Measurements from ENCODE around the gene ZDHHC11B.
A peak's percentile ranks its signal among the peaks of the same experiment; 100 is the strongest.

The ZDHHC11B gene

DNA sequence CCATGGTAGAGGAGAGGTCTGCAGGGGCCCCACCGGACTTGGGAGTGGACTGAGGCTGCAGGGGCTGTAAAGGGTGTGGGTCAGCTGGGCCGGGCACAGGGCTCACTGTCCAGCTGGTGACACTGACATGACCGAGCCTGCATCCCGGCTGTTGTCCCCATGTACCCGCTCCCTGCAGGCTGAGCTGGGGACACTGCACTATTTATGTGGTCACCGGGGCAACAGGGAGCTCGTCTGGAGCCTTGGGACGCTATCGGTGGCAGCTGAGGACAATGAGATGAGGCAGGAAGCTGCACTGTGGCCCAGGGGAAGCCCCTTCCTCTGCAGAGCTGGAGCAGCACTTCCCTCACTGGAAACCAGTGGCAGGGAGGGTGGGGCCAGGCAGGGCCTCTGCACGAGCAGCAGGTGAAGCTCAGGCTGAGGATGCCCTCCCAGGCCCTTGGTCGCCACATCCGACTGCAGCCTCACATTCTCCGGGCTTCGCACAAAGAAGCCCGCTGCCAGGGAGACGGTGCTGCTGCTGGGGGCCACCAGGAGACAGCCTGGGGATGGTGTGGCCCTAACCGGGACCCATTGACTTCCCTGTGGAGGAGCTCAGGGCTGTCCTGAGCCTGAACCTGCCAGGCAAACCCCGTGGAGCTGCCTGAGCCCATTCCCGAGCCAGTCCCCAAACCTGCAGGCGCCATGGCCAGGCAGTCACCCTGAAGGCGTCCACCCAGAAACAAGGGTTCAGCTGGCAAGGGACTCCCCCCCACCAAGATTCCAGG is 26.4 kb downstream of the ZDHHC11B start:
- Histone ChIP-seq H3K79me2 (ENCODE audit: control insufficient read depth, insufficient read depth, low read length, poor library complexity) (no peaks in the 10 kb centered on the region), H3K4me1 (ENCODE audit: control insufficient read depth in 1 of 2, insufficient read depth in 2 of 2, low read length in 2 of 2) (peaks cover 5 to 6% of the 10 kb centered on the region in 2 experiments), H3K27ac (ENCODE audit: low read depth, low read length) (no peak overlapping the region), H3K9me3 (ENCODE audit: insufficient read depth, low read depth, low read length) (peaks cover 15% of the 10 kb centered on the region), H3K4ac (ENCODE audit: low read depth, low read length) (no peak overlapping the region), H3K4me3 (ENCODE audit: low read depth, low read length) (no peak overlapping the region), H3K27me3 (ENCODE audit: insufficient read depth, low read length) (no peaks in the 10 kb centered on the region), H2AFZ (ENCODE audit: insufficient read depth, low read length, poor library complexity) (no peak overlapping the region), H2BK12ac (ENCODE audit: low read length) (no peak overlapping the region), H3K18ac (ENCODE audit: low read length) (no peak overlapping the region), H3K79me1 (ENCODE audit: low read length) (no peaks in the 10 kb centered on the region), H3K23ac (ENCODE audit: low read length) (no peak overlapping the region), H3K36me3 (ENCODE audit: control insufficient read depth in 1 of 2, insufficient read depth in 2 of 2, low read length in 2 of 2) (no peaks in the 10 kb centered on the region), H3K4me2 (ENCODE audit: low read length) (no peak overlapping the region), H2AK5ac (ENCODE audit: low read length) (no peak overlapping the region), H2BK5ac (ENCODE audit: low read depth, low read length, poor library complexity) (no peak overlapping the region), H3K14ac (ENCODE audit: low read length) (no peak overlapping the region), H4K8ac (ENCODE audit: low read depth, low read length) (no peak overlapping the region), H4K91ac (ENCODE audit: low read depth, low read length) (no peak overlapping the region), H3K9ac (ENCODE audit: low read length) (no peak overlapping the region), H4K12ac (ENCODE audit: low read depth, low read length) (no peak overlapping the region), H2BK120ac (ENCODE audit: insufficient read depth, low read length, poor library complexity) (no peak overlapping the region)
- no CpG with 5 or more reads among the region's 21 CpGs for WGBS (ENCODE audit: extremely low coverage, insufficient coverage, insufficient read length)
- peak; percentile 35 to 88 for DNase-seq

DNA sequence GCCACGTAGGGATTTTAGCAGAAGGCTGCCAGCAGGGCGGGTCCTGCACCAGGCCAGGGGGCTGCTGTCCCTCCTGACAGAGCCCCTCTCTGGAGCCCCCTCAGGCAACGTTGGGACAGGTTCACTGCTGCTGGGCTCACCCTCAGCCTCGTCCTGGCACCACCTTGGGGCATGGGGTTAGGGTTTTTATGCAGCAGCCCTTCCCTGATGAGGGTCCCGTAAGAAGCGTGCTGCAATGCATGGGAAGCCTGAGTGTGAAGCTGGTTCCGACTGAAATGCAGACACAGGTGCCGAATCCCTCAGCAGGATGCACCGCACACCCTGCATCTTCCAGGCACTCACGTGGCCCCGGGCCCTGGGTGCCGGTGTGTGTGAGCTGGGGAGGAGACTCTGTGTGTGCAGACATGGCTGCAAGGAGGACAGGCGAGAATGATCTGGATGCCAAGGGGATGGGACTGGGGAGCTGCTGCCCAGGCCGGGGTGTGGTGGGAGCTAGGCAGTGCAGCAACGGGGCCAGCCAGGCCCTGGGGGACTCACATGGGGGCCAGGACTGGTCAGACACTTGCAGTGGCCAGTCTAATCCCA is 27.1 kb downstream of the ZDHHC11B start:
- no peak overlapping the region for H3K27ac ChIP-seq (ENCODE audit: low read depth, low read length)
- no peak overlapping the region for H4K12ac ChIP-seq (ENCODE audit: low read depth, low read length)
- H2AK5ac ChIP-seq (ENCODE audit: low read length), result no peak overlapping the region
- no peaks in the 10 kb centered on the region for H3K36me3 ChIP-seq (ENCODE audit: control insufficient read depth in 1 of 2, insufficient read depth in 2 of 2, low read length in 2 of 2)
- peak overlapping the region; percentile 0 for H3K9ac ChIP-seq (ENCODE audit: low read length)
- H3K4me3 ChIP-seq (ENCODE audit: low read depth, low read length), result no peak overlapping the region
- no peaks in the 10 kb centered on the region for H3K79me1 ChIP-seq (ENCODE audit: low read length)
- no peaks in the 10 kb centered on the region for H3K27me3 ChIP-seq (ENCODE audit: insufficient read depth, low read length)
- H2BK5ac ChIP-seq (ENCODE audit: low read depth, low read length, poor library complexity), result no peak overlapping the region
- no peak overlapping the region for H3K4ac ChIP-seq (ENCODE audit: low read depth, low read length)
- H3K79me2 ChIP-seq (ENCODE audit: control insufficient read depth, insufficient read depth, low read length, poor library complexity), result no peaks in the 10 kb centered on the region
- H2BK120ac ChIP-seq (ENCODE audit: insufficient read depth, low read length, poor library complexity), result no peak overlapping the region
- no peak overlapping the region for H2AFZ ChIP-seq (ENCODE audit: insufficient read depth, low read length, poor library complexity)
- H3K14ac ChIP-seq (ENCODE audit: low read length), result no peak overlapping the region
- H4K91ac ChIP-seq (ENCODE audit: low read depth, low read length), result no peak overlapping the region
- H3K23ac ChIP-seq (ENCODE audit: low read length), result no peak overlapping the region
- no peak overlapping the region for H3K18ac ChIP-seq (ENCODE audit: low read length)
- DNase-seq, result peak; percentile 2 to 57
- no peak overlapping the region for H2BK12ac ChIP-seq (ENCODE audit: low read length)
- H4K8ac ChIP-seq (ENCODE audit: low read depth, low read length), result no peak overlapping the region
- H3K4me2 ChIP-seq (ENCODE audit: low read length), result no peak overlapping the region
- H3K4me1 ChIP-seq (ENCODE audit: control insufficient read depth in 1 of 2, insufficient read depth in 2 of 2, low read length in 2 of 2), result peaks cover 5 to 6% of the 10 kb centered on the region in 2 experiments
- peaks cover 15% of the 10 kb centered on the region for H3K9me3 ChIP-seq (ENCODE audit: insufficient read depth, low read depth, low read length)
- no CpG with 5 or more reads among the region's 15 CpGs for WGBS (ENCODE audit: extremely low coverage, insufficient coverage, insufficient read length)

DNA sequence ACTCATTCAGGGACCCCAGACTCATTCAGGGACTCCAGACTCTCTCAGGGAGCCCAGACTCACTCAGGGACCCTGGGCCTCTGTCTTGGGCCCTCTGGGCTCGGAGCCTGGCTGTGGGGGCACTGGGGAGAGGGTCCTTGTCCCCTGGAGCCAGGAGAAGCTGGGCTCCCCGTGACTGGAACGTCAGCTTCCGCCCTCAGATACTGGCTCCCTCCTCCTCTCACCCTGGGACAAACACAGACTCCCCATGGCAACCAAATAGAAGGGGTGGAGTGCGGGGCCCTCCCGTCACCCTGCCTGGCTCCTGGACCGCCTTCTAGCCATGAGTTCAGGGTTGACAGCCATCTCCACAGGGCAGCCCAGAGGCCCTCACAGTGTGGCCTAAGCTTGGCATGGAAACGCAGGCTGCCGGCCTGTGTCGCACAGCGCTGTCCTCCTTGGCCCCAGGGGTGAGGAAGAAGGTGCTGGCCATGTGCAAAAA is 27.6 kb downstream of the ZDHHC11B start:
- Histone ChIP-seq H2BK12ac (ENCODE audit: low read length) (no peak overlapping the region), H3K23ac (ENCODE audit: low read length) (no peak overlapping the region), H4K12ac (ENCODE audit: low read depth, low read length) (no peak overlapping the region), H3K14ac (ENCODE audit: low read length) (no peak overlapping the region), H2AK5ac (ENCODE audit: low read length) (no peak overlapping the region), H2BK120ac (ENCODE audit: insufficient read depth, low read length, poor library complexity) (no peak overlapping the region), H3K4me2 (ENCODE audit: low read length) (no peak overlapping the region), H3K18ac (ENCODE audit: low read length) (no peak overlapping the region), H2AFZ (ENCODE audit: insufficient read depth, low read length, poor library complexity) (no peak overlapping the region), H3K9ac (ENCODE audit: low read length) (no peak overlapping the region), H3K4me1 (ENCODE audit: control insufficient read depth in 1 of 2, insufficient read depth in 2 of 2, low read length in 2 of 2) (peaks cover 5 to 6% of the 10 kb centered on the region in 2 experiments), H3K9me3 (ENCODE audit: insufficient read depth, low read depth, low read length) (peaks cover 11% of the 10 kb centered on the region), H4K8ac (ENCODE audit: low read depth, low read length) (no peak overlapping the region), H3K36me3 (ENCODE audit: control insufficient read depth in 1 of 2, insufficient read depth in 2 of 2, low read length in 2 of 2) (no peaks in the 10 kb centered on the region), H3K79me1 (ENCODE audit: low read length) (no peaks in the 10 kb centered on the region), H4K91ac (ENCODE audit: low read depth, low read length) (no peak overlapping the region), H3K4ac (ENCODE audit: low read depth, low read length) (no peak overlapping the region), H3K27ac (ENCODE audit: low read depth, low read length) (no peak overlapping the region), H3K27me3 (ENCODE audit: insufficient read depth, low read length) (no peaks in the 10 kb centered on the region), H3K4me3 (ENCODE audit: low read depth, low read length) (no peak overlapping the region), H2BK5ac (ENCODE audit: low read depth, low read length, poor library complexity) (no peak overlapping the region), H3K79me2 (ENCODE audit: control insufficient read depth, insufficient read depth, low read length, poor library complexity) (no peaks in the 10 kb centered on the region)
- WGBS (ENCODE audit: extremely low coverage, insufficient coverage, insufficient read length), result no CpG with 5 or more reads among the region's 11 CpGs
- peak; percentile 27 to 62 for DNase-seq

DNA sequence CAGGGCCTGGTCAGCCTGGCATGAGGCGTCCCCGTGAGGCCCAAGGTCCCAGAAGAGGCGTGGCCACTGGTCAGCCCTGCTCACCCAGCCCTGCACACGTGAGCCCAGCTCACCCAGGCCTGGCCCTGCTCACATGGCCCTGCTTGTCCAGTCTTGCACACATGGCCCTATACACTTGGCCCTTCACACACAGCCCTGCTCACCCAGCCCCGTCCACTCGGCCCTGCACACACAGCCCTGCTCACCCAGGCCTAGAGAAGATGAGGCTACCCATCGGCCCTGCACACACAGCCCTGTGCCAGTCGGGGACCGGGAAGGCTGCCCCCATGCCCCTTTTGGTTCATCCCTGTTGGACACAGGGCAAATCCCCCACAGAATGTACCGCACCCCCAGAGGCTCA is 28.4 kb downstream of the ZDHHC11B start:
- no CpG with 5 or more reads among the region's 10 CpGs for WGBS (ENCODE audit: extremely low coverage, insufficient coverage, insufficient read length)
- H2BK120ac ChIP-seq (ENCODE audit: insufficient read depth, low read length, poor library complexity), result no peak overlapping the region

More for the DNA sequence above, 28.4 kb downstream of the ZDHHC11B start:
- Histone ChIP-seq H3K9me3 (ENCODE audit: insufficient read depth, low read depth, low read length) (peaks cover 7% of the 10 kb centered on the region), H3K27me3 (ENCODE audit: insufficient read depth, low read length) (no peaks in the 10 kb centered on the region), H4K8ac (ENCODE audit: low read depth, low read length) (no peak overlapping the region), H3K23ac (ENCODE audit: low read length) (no peak overlapping the region), H4K91ac (ENCODE audit: low read depth, low read length) (no peak overlapping the region), H3K4me2 (ENCODE audit: low read length) (no peak overlapping the region), H3K4me3 (ENCODE audit: low read depth, low read length) (no peak overlapping the region), H2AK5ac (ENCODE audit: low read length) (no peak overlapping the region), H3K14ac (ENCODE audit: low read length) (no peak overlapping the region), H3K4me1 (ENCODE audit: control insufficient read depth in 1 of 2, insufficient read depth in 2 of 2, low read length in 2 of 2) (peaks cover 5 to 6% of the 10 kb centered on the region in 2 experiments), H3K18ac (ENCODE audit: low read length) (no peak overlapping the region), H2BK5ac (ENCODE audit: low read depth, low read length, poor library complexity) (no peak overlapping the region), H2BK12ac (ENCODE audit: low read length) (no peak overlapping the region), H3K27ac (ENCODE audit: low read depth, low read length) (no peak overlapping the region), H3K79me2 (ENCODE audit: control insufficient read depth, insufficient read depth, low read length, poor library complexity) (no peaks in the 10 kb centered on the region), H2AFZ (ENCODE audit: insufficient read depth, low read length, poor library complexity) (no peak overlapping the region), H4K12ac (ENCODE audit: low read depth, low read length) (no peak overlapping the region), H3K9ac (ENCODE audit: low read length) (no peak overlapping the region), H3K79me1 (ENCODE audit: low read length) (no peaks in the 10 kb centered on the region), H3K4ac (ENCODE audit: low read depth, low read length) (no peak overlapping the region), H3K36me3 (ENCODE audit: control insufficient read depth in 1 of 2, insufficient read depth in 2 of 2, low read length in 2 of 2) (no peaks in the 10 kb centered on the region)
- no peak for DNase-seq
